HG02588 (cell line): Measurements from ENCODE around the gene CAPN11.

Source experiments
- ATAC-seq: cut with Tn5 transposase; IDR thresholded peaks from one replicate; pipeline ENCODE4 v1.9.1; 2021; ENCODE audit warnings: mild to moderate bottlenecking, moderate library complexity; ENCODE audit not compliant: unreplicated experiment

The CAPN11 gene

GRCh38 chr6:44202972-44203750 is 44.5 kb downstream of the CAPN11 start:
- ATAC-seq = no peak

GRCh38 chr6:44203955-44204354 is 45.3 kb downstream of the CAPN11 start:
- no peak for ATAC-seq

GRCh38 chr6:44207966-44208365 is 49.3 kb downstream of the CAPN11 start:
- no peak for ATAC-seq

- no peak for ATAC-seq
These were observed 52.7 kb downstream of the CAPN11 start for GRCh38 chr6:44211284-44211683.

GRCh38 chr6:44214307-44214706 is 55.7 kb downstream of the CAPN11 start:
- no peak for ATAC-seq

GRCh38 chr6:44216677-44217331 is 58.2 kb downstream of the CAPN11 start, which contains the start of gene MYMX:
Gene MYMX (plus strand): TSS chr6:44216926. CDS start chr6:44217472, 546 bp downstream.
- no peak for ATAC-seq

GRCh38 chr6:44217332-44218143 is 58.9 kb downstream of the CAPN11 start:
- ATAC-seq = no peak

GRCh38 chr6:44219053-44219814 is 60.6 kb downstream of the CAPN11 start:
- peak; percentile 38 for ATAC-seq

GRCh38 chr6:44219815-44220784 is 61.5 kb downstream of the CAPN11 start:
- ATAC-seq = no peak

GRCh38 chr6:44220913-44221290 is 62.3 kb downstream of the CAPN11 start:
- no peak for ATAC-seq

GRCh38 chr6:44221291-44221960 is 62.8 kb downstream of the CAPN11 start:
- ATAC-seq = no peak

GRCh38 chr6:44221961-44222335 is 63.3 kb downstream of the CAPN11 start:
- no peak for ATAC-seq

- ATAC-seq = no peak
These were observed 64.1 kb downstream of the CAPN11 start for GRCh38 chr6:44222486-44223318.

GRCh38 chr6:44223319-44224028 is 64.9 kb downstream of the CAPN11 start, which contains the start of gene SLC29A1:
Gene SLC29A1 (plus strand): TSS chr6:44223595. CDS start chr6:44227314, 3,719 bp downstream.
- ATAC-seq = peak; percentile 44

- ATAC-seq = no peak
These were observed 65.7 kb downstream of the CAPN11 start for GRCh38 chr6:44224029-44224964.

GRCh38 chr6:44224965-44225305 is 66.3 kb downstream of the CAPN11 start:
- ATAC-seq = no peak
